ENCODE measurements around the gene MRPL48.
"Not testable (repeated sequence)": the region's sequence is repeated elsewhere in the genome, so short reads cannot be mapped to it uniquely, and the experiment has no call there.

The MRPL48 gene

GRCh38 chr11:73759610-73760134 lies 28.0 kb upstream of the MRPL48 start:
- TF ChIP-seq, protein P1, sequence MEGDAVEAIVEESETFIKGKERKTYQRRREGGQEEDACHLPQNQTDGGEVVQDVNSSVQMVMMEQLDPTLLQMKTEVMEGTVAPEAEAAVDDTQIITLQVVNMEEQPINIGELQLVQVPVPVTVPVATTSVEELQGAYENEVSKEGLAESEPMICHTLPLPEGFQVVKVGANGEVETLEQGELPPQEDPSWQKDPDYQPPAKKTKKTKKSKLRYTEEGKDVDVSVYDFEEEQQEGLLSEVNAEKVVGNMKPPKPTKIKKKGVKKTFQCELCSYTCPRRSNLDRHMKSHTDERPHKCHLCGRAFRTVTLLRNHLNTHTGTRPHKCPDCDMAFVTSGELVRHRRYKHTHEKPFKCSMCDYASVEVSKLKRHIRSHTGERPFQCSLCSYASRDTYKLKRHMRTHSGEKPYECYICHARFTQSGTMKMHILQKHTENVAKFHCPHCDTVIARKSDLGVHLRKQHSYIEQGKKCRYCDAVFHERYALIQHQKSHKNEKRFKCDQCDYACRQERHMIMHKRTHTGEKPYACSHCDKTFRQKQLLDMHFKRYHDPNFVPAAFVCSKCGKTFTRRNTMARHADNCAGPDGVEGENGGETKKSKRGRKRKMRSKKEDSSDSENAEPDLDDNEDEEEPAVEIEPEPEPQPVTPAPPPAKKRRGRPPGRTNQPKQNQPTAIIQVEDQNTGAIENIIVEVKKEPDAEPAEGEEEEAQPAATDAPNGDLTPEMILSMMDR (conservative IDR thresholded peaks at IDR 0.05; ENCODE audit: low read length) = peak; percentile 41
- peak; percentile 44 for DNase-seq (ENCODE audit: low read depth)

DNA sequence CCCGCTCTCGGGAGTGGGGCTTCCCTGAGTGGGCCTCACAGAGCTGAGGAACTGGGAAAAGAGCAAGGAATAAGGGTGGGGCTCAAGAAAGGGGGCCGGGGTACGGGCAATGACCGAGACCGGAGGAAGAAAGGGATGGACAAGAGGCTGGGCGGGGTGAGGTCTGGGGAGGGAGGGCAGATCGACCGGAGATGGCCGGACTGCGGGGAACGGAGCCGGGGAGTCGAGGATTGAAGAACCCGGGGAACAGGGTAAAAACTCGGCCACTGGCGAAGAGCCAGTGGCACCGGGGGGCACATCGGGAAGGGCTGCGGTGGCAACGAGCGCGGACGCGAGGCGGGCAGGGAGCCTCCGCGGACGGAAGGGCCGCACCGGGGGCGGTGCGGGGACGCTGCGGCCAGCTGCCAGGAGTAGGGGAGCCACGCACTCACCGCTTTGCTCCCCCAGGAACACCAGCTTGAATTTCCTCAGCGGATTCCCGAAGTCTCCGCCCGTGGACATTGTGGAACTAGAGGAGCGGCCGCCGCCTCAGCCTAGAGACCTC lies 27.5 kb upstream of the MRPL48 start:
- TF ChIP-seq, protein P1 (conservative IDR thresholded peaks at IDR 0.05; ENCODE audit: low read length) = no peak
- H3K4me3 ChIP-seq (ENCODE audit: low read length) = peak overlapping the region; percentile 94
- DNase-seq (ENCODE audit: low read depth) = peak; percentile 30

More at GRCh38 chr11:73759610-73760134, 28.0 kb upstream of the MRPL48 start:
- H3K4me3 ChIP-seq (ENCODE audit: low read length) = peak overlapping the region; percentile 94

DNA sequence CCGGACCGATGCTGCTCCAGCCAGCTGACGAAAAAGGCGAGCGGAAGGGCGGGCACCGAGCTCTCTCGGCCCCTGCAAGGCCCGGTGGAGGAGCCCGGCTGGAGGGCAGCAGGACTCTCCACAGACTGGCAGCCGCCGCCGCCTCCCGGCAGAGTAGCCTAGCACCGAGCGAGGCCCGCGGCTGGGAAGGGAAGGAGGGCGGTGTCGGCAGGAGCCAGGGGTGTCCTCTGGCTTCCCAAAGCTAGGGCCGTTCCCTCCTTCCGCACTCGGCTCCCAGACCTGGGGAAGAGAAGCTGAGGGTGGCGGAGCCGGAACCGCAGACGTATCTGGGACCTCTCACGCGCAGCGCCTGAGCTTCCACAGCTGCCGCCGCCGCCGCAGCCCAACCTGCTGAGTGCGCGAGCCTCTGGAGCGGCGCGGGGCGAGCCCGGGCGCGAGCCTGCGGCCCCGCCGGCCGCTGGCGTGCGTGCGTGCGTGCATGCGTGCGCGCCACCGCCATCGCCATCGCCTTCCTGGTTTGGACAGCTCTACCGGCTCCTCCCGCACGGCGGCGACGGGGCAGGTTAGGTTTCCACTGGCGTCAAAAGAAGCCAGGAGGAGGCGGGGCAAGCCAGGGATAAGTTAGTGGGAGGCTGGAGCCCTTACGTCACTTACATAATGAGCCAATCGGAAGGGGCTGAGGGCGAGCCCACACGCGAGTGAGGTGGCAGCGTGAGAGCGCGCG lies 26.8 kb upstream of the MRPL48 start, which contains the start of gene RAB6A:
Gene RAB6A (minus strand): TSS at position 396 of the 724 bp plus-strand sequence. CDS start 439 bp downstream, outside the sequence.
- peak; percentile 100 for DNase-seq (ENCODE audit: low read depth)
- H3K4me3 ChIP-seq (ENCODE audit: low read length) = peak within 1 kb of the TSS; percentile 94
- TF ChIP-seq, protein P1 (conservative IDR thresholded peaks at IDR 0.05; ENCODE audit: low read length) = peak; percentile 15; the same call in 1 of the 2 replicates

DNA sequence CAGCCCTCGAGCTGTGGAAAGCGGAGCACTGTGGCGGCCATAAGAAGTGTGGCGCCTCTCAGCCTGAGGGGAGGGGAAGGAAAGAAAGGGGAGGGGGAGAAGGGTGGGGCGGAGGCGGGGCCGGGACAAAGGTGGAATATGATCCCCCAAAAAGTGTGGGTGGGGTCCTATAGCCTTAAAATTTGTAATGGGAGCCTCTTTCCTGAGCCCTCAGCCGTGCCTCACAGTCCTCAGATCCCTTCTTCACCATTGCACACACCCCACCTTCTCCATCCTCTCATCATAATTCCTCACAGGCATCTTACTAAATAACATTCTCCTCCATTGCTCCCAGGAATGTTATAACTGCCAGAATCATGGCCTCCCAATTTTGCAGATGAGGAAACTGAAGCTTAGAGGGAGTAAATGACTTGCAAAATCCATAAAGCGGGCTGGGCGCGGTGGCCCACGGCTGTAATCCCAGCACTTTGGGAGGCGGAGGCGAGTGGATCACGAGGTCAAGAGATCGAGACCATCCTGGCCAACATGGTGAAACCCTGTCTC lies 26.2 kb upstream of the MRPL48 start:
- H3K4me3 ChIP-seq (ENCODE audit: low read length) = peak overlapping the region; percentile 52
- TF ChIP-seq, protein P1 (conservative IDR thresholded peaks at IDR 0.05; ENCODE audit: low read length) = no peak
- DNase-seq (ENCODE audit: low read depth) = no peak

DNA sequence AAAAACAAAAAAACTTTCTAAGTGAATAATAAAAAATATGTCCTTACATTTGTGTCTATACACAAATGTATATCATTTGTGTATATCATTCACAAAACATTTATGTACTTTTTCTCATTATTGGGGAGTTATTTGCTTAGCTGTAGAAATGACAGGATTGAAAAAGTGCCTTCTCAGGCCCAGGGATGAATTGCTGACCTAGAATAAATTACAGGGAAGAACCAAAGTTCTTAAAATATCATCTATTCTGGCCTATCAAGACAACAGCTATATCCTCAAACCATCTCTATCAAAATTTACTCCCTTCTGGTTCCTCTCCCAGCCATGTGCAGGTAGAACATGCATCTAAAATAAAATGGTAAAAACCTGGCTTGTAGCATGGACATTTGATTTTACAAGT lies 24.9 kb upstream of the MRPL48 start:
- no peak for DNase-seq (ENCODE audit: low read depth)
- H3K4me3 ChIP-seq (ENCODE audit: low read length) = no peak overlapping the region
- TF ChIP-seq, protein P1 (conservative IDR thresholded peaks at IDR 0.05; ENCODE audit: low read length) = no peak

DNA sequence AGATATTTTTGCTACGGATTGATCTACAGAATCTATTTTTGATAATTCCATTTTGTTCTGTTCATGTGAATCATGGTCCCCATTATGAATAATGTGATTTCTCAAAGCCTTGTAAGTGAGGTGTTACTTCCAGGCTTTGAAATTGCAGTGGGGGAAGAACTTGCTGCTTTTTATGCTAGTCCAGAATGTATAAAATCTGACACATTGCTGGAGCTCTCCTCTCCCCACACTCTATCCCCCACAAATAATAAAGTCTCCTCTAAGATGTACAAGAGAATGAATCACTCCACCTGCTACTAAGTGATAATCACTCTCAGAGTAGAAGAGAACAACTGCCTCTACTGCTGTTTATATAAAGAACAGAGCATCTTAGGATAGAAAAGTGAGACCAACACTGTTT lies 20.9 kb upstream of the MRPL48 start:
- TF ChIP-seq, protein P1 (conservative IDR thresholded peaks at IDR 0.05; ENCODE audit: low read length) = no peak
- no peak for DNase-seq (ENCODE audit: low read depth)
- no peak overlapping the region for H3K4me3 ChIP-seq (ENCODE audit: low read length)

GRCh38 chr11:73770811-73771210 lies 16.9 kb upstream of the MRPL48 start:
- not testable (repeated sequence) for H3K4me3 ChIP-seq (ENCODE audit: low read length); DNase-seq (ENCODE audit: low read depth)

All from AG10803 (cell line).